GM18858 (cell line): ENCODE results near the gene LRMDA.

Experiments
- ATAC-seq: cut with Tn5 transposase; IDR thresholded peaks from one replicate; pipeline ENCODE4 v1.9.1; 2021; ENCODE audit not compliant: unreplicated experiment

LRMDA gene

GRCh38 chr10:75935240-75935639 is 503.8 kb downstream of the LRMDA start:
- ATAC-seq = no peak

- ATAC-seq = no peak
Measured at GRCh38 chr10:75935650-75936400, 504.4 kb downstream of the LRMDA start.

GRCh38 chr10:75936841-75937240 is 505.4 kb downstream of the LRMDA start:
- ATAC-seq = no peak

- no peak for ATAC-seq
Measured at GRCh38 chr10:75937823-75938222, 506.4 kb downstream of the LRMDA start.

- no peak for ATAC-seq
Measured at GRCh38 chr10:75938380-75939122, 507.1 kb downstream of the LRMDA start.

- no peak for ATAC-seq
Measured at GRCh38 chr10:75939541-75939940, 508.1 kb downstream of the LRMDA start.

GRCh38 chr10:75940742-75941141 is 509.3 kb downstream of the LRMDA start:
- ATAC-seq = no peak

GRCh38 chr10:75941223-75941801 is 509.9 kb downstream of the LRMDA start:
- ATAC-seq = no peak

- ATAC-seq = no peak
Measured at GRCh38 chr10:75944061-75944460, 512.6 kb downstream of the LRMDA start.

GRCh38 chr10:75948583-75948982 is 517.2 kb downstream of the LRMDA start:
- no peak for ATAC-seq

GRCh38 chr10:75950307-75950706 is 518.9 kb downstream of the LRMDA start:
- ATAC-seq = no peak

GRCh38 chr10:75950997-75951589 is 519.7 kb downstream of the LRMDA start:
- no peak for ATAC-seq

GRCh38 chr10:75951627-75952026 is 520.2 kb downstream of the LRMDA start:
- no peak for ATAC-seq

GRCh38 chr10:75952093-75952492 is 520.7 kb downstream of the LRMDA start:
- ATAC-seq = no peak

GRCh38 chr10:75954486-75954885 is 523.1 kb downstream of the LRMDA start:
- no peak for ATAC-seq

- ATAC-seq = no peak
Measured at GRCh38 chr10:75955973-75956502, 524.6 kb downstream of the LRMDA start.

- no peak for ATAC-seq
Measured at GRCh38 chr10:75956624-75957023, 525.2 kb downstream of the LRMDA start.

GRCh38 chr10:75957314-75958120 is 526.1 kb downstream of the LRMDA start:
- ATAC-seq = no peak

- ATAC-seq = no peak
Measured at GRCh38 chr10:75959209-75959608, 527.8 kb downstream of the LRMDA start.

- ATAC-seq = no peak
Measured at GRCh38 chr10:75959912-75960311, 528.5 kb downstream of the LRMDA start.
